ENCODE results near the gene IQGAP2.

Gene IQGAP2

GRCh38 chr5:76384705-76385104 is 18.4 kb upstream of the IQGAP2 start:
- DNase-seq (ENCODE audit: low read depth in 1 of 2, low spot score in 1 of 2): no peak

GRCh38 chr5:76385540-76385939 is 17.5 kb upstream of the IQGAP2 start:
- DNase-seq (ENCODE audit: low read depth in 1 of 2, low spot score in 1 of 2): no peak

- no peak for DNase-seq (ENCODE audit: low read depth in 1 of 2, low spot score in 1 of 2)
Observed at GRCh38 chr5:76386360-76386759, 16.7 kb upstream of the IQGAP2 start.

- no peak for DNase-seq (ENCODE audit: low read depth in 1 of 2, low spot score in 1 of 2)
Observed at GRCh38 chr5:76388236-76388635, 14.8 kb upstream of the IQGAP2 start.

- no peak for DNase-seq (ENCODE audit: low read depth in 1 of 2, low spot score in 1 of 2)
Observed at GRCh38 chr5:76388791-76389512, 14.1 kb upstream of the IQGAP2 start.

GRCh38 chr5:76389513-76390154 is 13.5 kb upstream of the IQGAP2 start:
- DNase-seq (ENCODE audit: low read depth in 1 of 2, low spot score in 1 of 2): no peak

- DNase-seq (ENCODE audit: low read depth in 1 of 2, low spot score in 1 of 2): no peak
Observed at GRCh38 chr5:76391014-76391413, 12.1 kb upstream of the IQGAP2 start.

GRCh38 chr5:76393035-76393680 is 9.9 kb upstream of the IQGAP2 start:
- no peak for DNase-seq (ENCODE audit: low read depth in 1 of 2, low spot score in 1 of 2)

GRCh38 chr5:76397200-76397599 is 5.9 kb upstream of the IQGAP2 start:
- no peak for DNase-seq (ENCODE audit: low read depth in 1 of 2, low spot score in 1 of 2)

- DNase-seq (ENCODE audit: low read depth in 1 of 2, low spot score in 1 of 2): no peak
Observed at GRCh38 chr5:76399268-76399667, 3.8 kb upstream of the IQGAP2 start.

GRCh38 chr5:76400466-76400865 is 2.6 kb upstream of the IQGAP2 start:
- no peak for DNase-seq (ENCODE audit: low read depth in 1 of 2, low spot score in 1 of 2)

GRCh38 chr5:76401801-76402250 is 1.3 kb upstream of the IQGAP2 start:
- peak in 1 of 2 donors; percentile 4 for DNase-seq (ENCODE audit: low read depth in 1 of 2, low spot score in 1 of 2)

GRCh38 chr5:76402251-76402885 is 717 bp upstream of the IQGAP2 start:
- peak; percentile 35 to 56 for DNase-seq (ENCODE audit: low read depth in 1 of 2, low spot score in 1 of 2)

GRCh38 chr5:76403766-76404222 is 709 bp downstream of the IQGAP2 start:
- DNase-seq (ENCODE audit: low read depth in 1 of 2, low spot score in 1 of 2): peak in 1 of 2 donors; percentile 40

- DNase-seq (ENCODE audit: low read depth in 1 of 2, low spot score in 1 of 2): peak; percentile 34 to 46
Observed at GRCh38 chr5:76404223-76405211, 1.4 kb downstream of the IQGAP2 start.

GRCh38 chr5:76406014-76406413 is 2.9 kb downstream of the IQGAP2 start:
- DNase-seq (ENCODE audit: low read depth in 1 of 2, low spot score in 1 of 2): no peak

- DNase-seq (ENCODE audit: low read depth in 1 of 2, low spot score in 1 of 2): no peak
Observed at GRCh38 chr5:76406673-76407072, 3.6 kb downstream of the IQGAP2 start.

GRCh38 chr5:76408104-76408654 is 5.1 kb downstream of the IQGAP2 start:
- no peak for DNase-seq (ENCODE audit: low read depth in 1 of 2, low spot score in 1 of 2)

GRCh38 chr5:76412511-76412910 is 9.4 kb downstream of the IQGAP2 start:
- no peak for DNase-seq (ENCODE audit: low read depth in 1 of 2, low spot score in 1 of 2)

- DNase-seq (ENCODE audit: low read depth in 1 of 2, low spot score in 1 of 2): no peak
Observed at GRCh38 chr5:76413746-76414145, 10.7 kb downstream of the IQGAP2 start.
